K562 (cell line): ENCODE data around the gene CCDC47.

ENCODE experiments used
- FOS ChIP-seq: IDR thresholded peaks from 3 replicates; pipeline ENCODE4 v1.6.1; 2011; ENCODE audit not compliant: insufficient read length; ENCODE audit errors: extremely low read depth
- JUNB ChIP-seq: fragments of 450-650 bp; formaldehyde crosslinking; conservative IDR thresholded peaks from 2 replicates; pipeline ENCODE4 v1.4.0; 2020; ENCODE audit warnings: mild to moderate bottlenecking
- NFATC3 ChIP-seq: fragments of 450-650 bp; IDR thresholded peaks from 2 replicates; pipeline ENCODE4 v1.6.1; 2017; ENCODE audit warnings: mild to moderate bottlenecking
- POLR2A ChIP-seq: fragments of 450-650 bp; conservative IDR thresholded peaks from 2 replicates; pipeline ENCODE4 v1.6.1; 2016
- SOX6 ChIP-seq: fragments of 450-650 bp; IDR thresholded peaks from 2 replicates; pipeline ENCODE4 v1.6.1; 2014; ENCODE audit warnings: mild to moderate bottlenecking
- STAG1 ChIP-seq: sonication (generic); formaldehyde crosslinking; IDR thresholded peaks from 2 replicates; pipeline ENCODE4 v1.5.0; 2020; ENCODE audit warnings: missing genetic modification reagents, borderline replicate concordance
- TF ChIP-seq, protein P1 (sequence below): sonication (generic); formaldehyde crosslinking; IDR thresholded peaks from 2 replicates; pipeline ENCODE4 v1.8.0; 2023; ENCODE audit warnings: missing genetic modification reagents, mild to moderate bottlenecking, borderline replicate concordance

DNA sequence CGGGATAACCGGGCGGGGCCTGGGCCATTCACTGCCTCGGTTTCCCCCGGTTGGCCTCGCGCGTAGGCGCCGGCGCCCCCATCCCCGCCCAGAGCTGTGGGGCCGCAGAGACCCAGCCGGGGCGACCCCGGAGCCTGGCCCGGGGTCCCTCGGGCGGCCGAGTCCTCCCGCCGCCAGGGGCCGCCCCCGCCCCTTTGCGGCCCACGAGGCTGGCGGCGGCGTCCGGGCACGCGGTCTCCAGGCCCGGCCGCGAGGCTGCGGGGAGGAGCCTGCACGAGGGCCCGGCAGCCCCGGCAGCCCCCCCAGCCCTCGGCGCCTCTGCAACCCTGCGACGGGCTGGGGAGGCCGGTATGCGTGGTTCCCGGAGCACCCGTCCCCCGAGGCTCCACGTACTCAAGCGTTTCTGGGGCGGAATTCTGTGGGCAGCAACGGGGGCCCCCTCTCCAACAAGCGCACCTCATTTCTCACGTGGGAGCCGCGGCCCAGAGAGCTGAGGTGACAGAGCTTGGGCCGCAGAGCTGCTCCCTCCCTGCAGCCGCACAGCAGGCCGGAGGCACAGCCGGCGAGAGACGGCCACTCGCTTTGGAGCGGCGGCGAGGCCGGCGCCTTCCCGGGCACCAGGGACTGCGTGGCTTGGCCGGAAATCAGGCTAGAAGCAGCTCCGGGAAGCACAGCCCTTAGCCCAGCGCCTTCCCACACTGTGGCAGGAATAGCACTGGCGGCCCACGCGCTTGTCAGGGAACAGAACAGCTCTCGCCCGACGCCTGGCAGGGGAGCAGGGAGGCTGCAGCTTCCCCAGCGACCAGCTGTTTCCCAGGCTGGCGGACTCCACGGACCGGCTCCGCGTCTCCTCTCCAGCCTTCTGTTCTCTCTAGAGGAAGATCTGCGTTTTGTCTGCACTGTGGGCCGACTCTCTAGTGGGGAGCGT lies 72.6 kb downstream of the CCDC47 start:
- TF ChIP-seq SOX6, result no peak
- no peak for TF ChIP-seq STAG1 (CRISPR knock-in tag)
- TF ChIP-seq JUNB (CRISPR knock-in tag), result no peak
- no peak for TF ChIP-seq FOS
- TF ChIP-seq, protein P1, sequence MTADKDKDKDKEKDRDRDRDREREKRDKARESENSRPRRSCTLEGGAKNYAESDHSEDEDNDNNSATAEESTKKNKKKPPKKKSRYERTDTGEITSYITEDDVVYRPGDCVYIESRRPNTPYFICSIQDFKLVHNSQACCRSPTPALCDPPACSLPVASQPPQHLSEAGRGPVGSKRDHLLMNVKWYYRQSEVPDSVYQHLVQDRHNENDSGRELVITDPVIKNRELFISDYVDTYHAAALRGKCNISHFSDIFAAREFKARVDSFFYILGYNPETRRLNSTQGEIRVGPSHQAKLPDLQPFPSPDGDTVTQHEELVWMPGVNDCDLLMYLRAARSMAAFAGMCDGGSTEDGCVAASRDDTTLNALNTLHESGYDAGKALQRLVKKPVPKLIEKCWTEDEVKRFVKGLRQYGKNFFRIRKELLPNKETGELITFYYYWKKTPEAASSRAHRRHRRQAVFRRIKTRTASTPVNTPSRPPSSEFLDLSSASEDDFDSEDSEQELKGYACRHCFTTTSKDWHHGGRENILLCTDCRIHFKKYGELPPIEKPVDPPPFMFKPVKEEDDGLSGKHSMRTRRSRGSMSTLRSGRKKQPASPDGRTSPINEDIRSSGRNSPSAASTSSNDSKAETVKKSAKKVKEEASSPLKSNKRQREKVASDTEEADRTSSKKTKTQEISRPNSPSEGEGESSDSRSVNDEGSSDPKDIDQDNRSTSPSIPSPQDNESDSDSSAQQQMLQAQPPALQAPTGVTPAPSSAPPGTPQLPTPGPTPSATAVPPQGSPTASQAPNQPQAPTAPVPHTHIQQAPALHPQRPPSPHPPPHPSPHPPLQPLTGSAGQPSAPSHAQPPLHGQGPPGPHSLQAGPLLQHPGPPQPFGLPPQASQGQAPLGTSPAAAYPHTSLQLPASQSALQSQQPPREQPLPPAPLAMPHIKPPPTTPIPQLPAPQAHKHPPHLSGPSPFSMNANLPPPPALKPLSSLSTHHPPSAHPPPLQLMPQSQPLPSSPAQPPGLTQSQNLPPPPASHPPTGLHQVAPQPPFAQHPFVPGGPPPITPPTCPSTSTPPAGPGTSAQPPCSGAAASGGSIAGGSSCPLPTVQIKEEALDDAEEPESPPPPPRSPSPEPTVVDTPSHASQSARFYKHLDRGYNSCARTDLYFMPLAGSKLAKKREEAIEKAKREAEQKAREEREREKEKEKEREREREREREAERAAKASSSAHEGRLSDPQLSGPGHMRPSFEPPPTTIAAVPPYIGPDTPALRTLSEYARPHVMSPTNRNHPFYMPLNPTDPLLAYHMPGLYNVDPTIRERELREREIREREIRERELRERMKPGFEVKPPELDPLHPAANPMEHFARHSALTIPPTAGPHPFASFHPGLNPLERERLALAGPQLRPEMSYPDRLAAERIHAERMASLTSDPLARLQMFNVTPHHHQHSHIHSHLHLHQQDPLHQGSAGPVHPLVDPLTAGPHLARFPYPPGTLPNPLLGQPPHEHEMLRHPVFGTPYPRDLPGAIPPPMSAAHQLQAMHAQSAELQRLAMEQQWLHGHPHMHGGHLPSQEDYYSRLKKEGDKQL (CRISPR knock-in tag), result no peak
- no peak for TF ChIP-seq POLR2A
- TF ChIP-seq NFATC3, result no peak
